Measurements from ENCODE around the gene PCLAF. TPM values are rescaled to one million over a fixed set of nuclear protein-coding genes. Genes with fewer than 3 reads are reported as not detected.

PCLAF gene
- total RNA-seq, 4 donors from 2014 or later: 2.5 to 13.1 (median 3.0) TPM

GRCh38 chr15:64324165-64324877, 56.9 kb downstream of the PCLAF start:
- no peak for DNase-seq (ENCODE audit: low spot score in 2 of 2)
- H3K27ac ChIP-seq: no peak overlapping the region
- no peaks in the 10 kb centered on the region for H3K27me3 ChIP-seq
- WGBS: 77% methylated on average over 5 of the region's 5 CpGs
- H3K4me1 ChIP-seq: peaks cover 2% of the 10 kb centered on the region
- no peak for TF ChIP-seq POLR2AphosphoS5 (IDR thresholded peaks at IDR 0.05)
- TF ChIP-seq POLR2A (IDR thresholded peaks at IDR 0.05): no peak
- no peak for TF ChIP-seq EP300 (IDR thresholded peaks at IDR 0.05)
- TF ChIP-seq CTCF (IDR thresholded peaks at IDR 0.05): no peak
- H3K4me3 ChIP-seq: no peak overlapping the region
- no peaks in the 10 kb centered on the region for H3K9me3 ChIP-seq
- no peaks in the 10 kb centered on the region for H3K36me3 ChIP-seq

- Histone ChIP-seq H3K4me3 (no peak overlapping the region), H3K9me3 (no peaks in the 10 kb centered on the region), H3K27ac (no peak overlapping the region), H3K36me3 (no peaks in the 10 kb centered on the region), H3K27me3 (no peaks in the 10 kb centered on the region), H3K4me1 (peaks cover 6% of the 10 kb centered on the region)
- WGBS: 48% methylated on average over 4 of the region's 4 CpGs
- TF ChIP-seq POLR2A (IDR thresholded peaks at IDR 0.05) (no peak), EP300 (IDR thresholded peaks at IDR 0.05) (no peak), POLR2AphosphoS5 (IDR thresholded peaks at IDR 0.05) (no peak), CTCF (IDR thresholded peaks at IDR 0.05) (no peak)
- DNase-seq (ENCODE audit: low spot score in 2 of 2): no peak
Observed at GRCh38 chr15:64315216-64315615, 66.0 kb downstream of the PCLAF start.

- H3K27me3 ChIP-seq: no peaks in the 10 kb centered on the region
- WGBS: 69% methylated on average over 3 of the region's 3 CpGs
- no peaks in the 10 kb centered on the region for H3K9me3 ChIP-seq
- no peak overlapping the region for H3K4me3 ChIP-seq
- no peak for TF ChIP-seq POLR2AphosphoS5 (IDR thresholded peaks at IDR 0.05)
- TF ChIP-seq EP300 (IDR thresholded peaks at IDR 0.05): no peak
- TF ChIP-seq CTCF (IDR thresholded peaks at IDR 0.05): no peak
- TF ChIP-seq POLR2A (IDR thresholded peaks at IDR 0.05): no peak
- no peak overlapping the region for H3K27ac ChIP-seq
- no peak for DNase-seq (ENCODE audit: low spot score in 2 of 2)
- H3K4me1 ChIP-seq: peaks cover 6% of the 10 kb centered on the region
- no peaks in the 10 kb centered on the region for H3K36me3 ChIP-seq
Observed at GRCh38 chr15:64314456-64314855, 66.8 kb downstream of the PCLAF start.

Other genes with a start within 250 kb of the PCLAF start
- under 1 TPM in 3 of 4 donors, not detected in 1; 0.19 to 0.80 (median 0.64) TPM for gene SNX22, start 229.7 kb downstream of the PCLAF start, total RNA-seq
- gene PPIB, start 218.4 kb downstream of the PCLAF start, total RNA-seq: 100 to 1,000 TPM; 124 to 248 (median 180) TPM
- gene CSNK1G1, start 25.3 kb downstream of the PCLAF start, total RNA-seq: 10 to 100 TPM; 15.9 to 28.8 (median 23.9) TPM
- gene TRIP4, start 6.4 kb upstream of the PCLAF start, total RNA-seq: 10 to 100 TPM in 3 of 4 donors, 1 to 10 TPM in 1; 8.3 to 22.2 (median 13.0) TPM
- gene ZNF609, start 79.1 kb upstream of the PCLAF start, total RNA-seq: 10 to 100 TPM; 18.6 to 40.1 (median 23.7) TPM